K562 (cell line): ENCODE data around the gene CPVL. TPM values are rescaled to one million over a fixed set of nuclear protein-coding genes. Genes with fewer than 3 reads are reported as not detected.

ENCODE experiments used
- ATAC-seq: fragments of 200-7000 bp; cut with Tn5 transposase; 3 replicates; pipeline ENCODE4 v1.9.1; 2020; ENCODE audit warnings: moderate library complexity
- Bru-seq: library from RNA; stranded (reverse); fragments of 400-500 nt; gene quantifications from one replicate; lab custom pipeline; 2021; lab: Mats Ljungman, UMichigan
- BruChase-seq, 2 experiments: library from RNA; stranded (reverse); fragments of 400-500 nt; gene quantifications; one replicate each; lab custom pipeline; 2021; lab: Mats Ljungman, UMichigan
- BruUV-seq: library from RNA; stranded (reverse); fragments of 400-500 nt; replicated peaks from 2 replicates; lab custom pipeline; 2021; lab: Mats Ljungman, UMichigan
- CTCF ChIA-PET: fragments of 300-600 bp; formaldehyde crosslinking; extraction: SDS; loops from one replicate; lab custom pipeline; 2021; ENCODE audit warnings: low intra/inter-chr PET ratio; lab: Yijun Ruan, JAX
- POLR2A ChIA-PET: fragments of 300-600, 350-650 bp; sonication (Branson Sonifier 250); formaldehyde crosslinking; extraction: SDS; loops from one replicate; lab custom pipeline; 2021; ENCODE audit warnings: antibody characterized with exemption, inconsistent platforms; lab: Yijun Ruan, JAX
- DNase-seq, 4 experiments: peaks; one replicate each; pipeline versions ENCODE4 v3.0.0 to v3.0.0-alpha.2; 2011 to 2018; ENCODE audit warnings: low spot score in 3 of 4, mixed read lengths in 3 of 4; ENCODE audit errors: extremely low read depth in 1 of 4
- FAIRE-seq: peaks from 2 replicates; lab custom pipeline; 2011; peaks lifted over from hg19 to GRCh38; lab: Jason Lieb, UNC
- H2AFZ ChIP-seq: 2 replicates; pipeline ENCODE4 v1.6.0; 2011; ENCODE audit warnings: low read depth, low read length, control low read depth, inconsistent platforms
- H3K27ac ChIP-seq: fragments of 200-600 bp; 3 replicates; pipeline ENCODE4 v1.8.0; 2011; ENCODE audit warnings: low read depth, mild to moderate bottlenecking, control low read depth, inconsistent platforms, low read length, moderate library complexity, mixed read lengths; ENCODE audit errors: extremely low read depth
- H3K27me3 ChIP-seq, 2 experiments: fragments of 300-600 bp in 1 of 2; 2 replicates in 1 of 2; 3 replicates in 1 of 2; pipeline versions ENCODE4 v1.6.0 to v1.8.0; 2011; ENCODE audit warnings: inconsistent platforms in 2 of 2, low read length in 2 of 2, mild to moderate bottlenecking in 1 of 2, mixed read lengths in 1 of 2, moderate library complexity in 1 of 2; ENCODE audit not compliant: control insufficient read depth in 2 of 2, insufficient read depth in 2 of 2
- H3K36me3 ChIP-seq: fragments of 300-600 bp; 3 replicates; pipeline ENCODE4 v1.8.0; 2011; ENCODE audit warnings: mild to moderate bottlenecking, low read length, inconsistent platforms; ENCODE audit not compliant: control insufficient read depth, insufficient read depth
- H3K4me1 ChIP-seq, 2 experiments: fragments of 200-600 bp in 1 of 2; replicated peaks in 1 of 2; 2 replicates in 1 of 2; 3 replicates in 1 of 2; pipeline versions ENCODE4 v1.5.1 to v1.8.0; 2011; ENCODE audit warnings: inconsistent platforms in 2 of 2, low read length in 2 of 2, mild to moderate bottlenecking in 1 of 2, mixed read lengths in 1 of 2, moderate library complexity in 1 of 2; ENCODE audit not compliant: control insufficient read depth in 2 of 2, insufficient read depth in 2 of 2
- H3K4me2 ChIP-seq: 2 replicates; pipeline ENCODE4 v1.6.1; 2011; ENCODE audit warnings: low read length, control low read depth, inconsistent platforms, mixed read lengths; ENCODE audit not compliant: insufficient read depth
- H3K4me3 ChIP-seq: fragments of 200-600 bp; sonication (generic), shearing (Covaris generic); 2 replicates; pipeline ENCODE4 v1.5.1; 2016; ENCODE audit warnings: control low read depth, inconsistent platforms
- H3K79me2 ChIP-seq: fragments of 200-600 bp; 3 replicates; pipeline ENCODE4 v1.8.0; 2011; ENCODE audit warnings: low read length, inconsistent platforms; ENCODE audit not compliant: control insufficient read depth, insufficient read depth
- H3K9ac ChIP-seq, 2 experiments: 2 replicates each; pipeline versions ENCODE4 v1.6.0 to v1.6.1; 2011; ENCODE audit warnings: low read depth in 2 of 2, low read length in 2 of 2, control low read depth in 1 of 2, inconsistent platforms in 1 of 2, mild to moderate bottlenecking in 1 of 2, mixed read lengths in 1 of 2; ENCODE audit not compliant: insufficient read depth in 1 of 2
- H3K9me1 ChIP-seq: one replicate; pipeline ENCODE4 v1.6.0; 2011; ENCODE audit warnings: inconsistent platforms, mild to moderate bottlenecking, low read length, moderate library complexity; ENCODE audit not compliant: control insufficient read depth, insufficient read depth
- H3K9me3 ChIP-seq: replicated peaks from 2 replicates; pipeline ENCODE4 v1.5.1; 2011; ENCODE audit warnings: low read depth, low read length, inconsistent platforms; ENCODE audit not compliant: control insufficient read depth, insufficient read depth
- H4K20me1 ChIP-seq: replicated peaks from 2 replicates; pipeline ENCODE4 v1.6.1; 2011; ENCODE audit warnings: low read length, inconsistent platforms, mixed read lengths; ENCODE audit not compliant: control insufficient read depth, insufficient read depth
- GABPB1 ChIP-seq: sonication (generic); formaldehyde crosslinking; IDR thresholded peaks from 2 replicates; pipeline ENCODE4 v1.8.0; 2022; ENCODE audit warnings: mild to moderate bottlenecking, missing genetic modification reagents
- GTF2A2 ChIP-seq: IDR thresholded peaks from 2 replicates; pipeline ENCODE4 v1.6.1; 2016; ENCODE audit warnings: mild to moderate bottlenecking, missing genetic modification characterization, missing compliant biosample characterization
- KAT2B ChIP-seq: IDR thresholded peaks from one replicate; pipeline ENCODE4 v1.6.1; 2012; ENCODE audit warnings: low read depth, mild to moderate bottlenecking, control low read depth, inconsistent platforms, low read length, moderate library complexity
- KAT7 ChIP-seq: sonication (generic); formaldehyde crosslinking; IDR thresholded peaks from 2 replicates; pipeline ENCODE4 v1.8.0; 2022; ENCODE audit warnings: missing genetic modification reagents, mild to moderate bottlenecking, borderline replicate concordance
- KDM5B ChIP-seq: fragments of 200-600 bp; sonication (generic); IDR thresholded peaks from 2 replicates; pipeline ENCODE4 v1.6.1; 2012; ENCODE audit warnings: low read depth, mild to moderate bottlenecking, moderate library complexity, low read length, control low read depth, inconsistent platforms; ENCODE audit not compliant: insufficient replicate concordance
- LCOR ChIP-seq: sonication (generic); formaldehyde crosslinking; IDR thresholded peaks from 2 replicates; pipeline ENCODE4 v1.8.0; 2022; ENCODE audit warnings: mild to moderate bottlenecking, missing genetic modification reagents
- MCM7 ChIP-seq, 2 experiments: fragments of 450-650 bp; IDR thresholded peaks; 2 replicates each; pipeline ENCODE4 v1.6.1; 2016 to 2018
- PHF8 ChIP-seq: fragments of 200-600 bp; sonication (generic); IDR thresholded peaks from 2 replicates; pipeline ENCODE4 v1.6.1; 2012; ENCODE audit warnings: mixed run types, mild to moderate bottlenecking, inconsistent platforms, low read length, moderate library complexity, borderline replicate concordance
- RUNX1 ChIP-seq: sonication (generic); IDR thresholded peaks from 2 replicates; pipeline ENCODE4 v1.6.1; 2016; ENCODE audit warnings: antibody characterized with exemption, low read depth
- SMAD2 ChIP-seq: fragments of 150-350 bp; IDR thresholded peaks from 2 replicates; pipeline ENCODE4 v1.6.1; 2014; ENCODE audit warnings: low read depth, mild to moderate bottlenecking, low read length
- STAG1 ChIP-seq: sonication (generic); formaldehyde crosslinking; IDR thresholded peaks from 2 replicates; pipeline ENCODE4 v1.5.0; 2020; ENCODE audit warnings: missing genetic modification reagents, borderline replicate concordance
- WGBS: fragments of 100-300 bp; shearing (Covaris generic); methylation state at CpG from one replicate; pipeline ENCODE4 v1.1.6; 2016; ENCODE audit warnings: low coverage, mixed read lengths; ENCODE audit not compliant: insufficient coverage; ENCODE audit errors: missing lambda C conversion rate; 5-methylcytosine and 5-hydroxymethylcytosine counted together
- in situ Hi-C: fragments of 300-500 bp; cut with MboI; formaldehyde crosslinking; loops from 4 replicates; pipeline ENCODE4 v1.15.0; 2018; ENCODE audit warnings: inconsistent platforms, mixed read lengths
- intact Hi-C: fragments of 100-400 bp; cut with micrococcal nuclease; formaldehyde crosslinking; loops from 2 replicates; pipeline ENCODE4 v1.14.2; 2022
- long read RNA-seq, 3 experiments: library from polyadenylated mRNA in 2 of 3; library from RNA in 1 of 3; unstranded in 2 of 3; stranded (forward) in 1 of 3; transcript quantifications; one replicate each; pipeline ENCODE4 v2.0.0, GENCODE V29; 2019 to 2022
- polyA minus RNA-seq, 3 experiments: library from RNA; depleted of rRNA, polyadenylated mRNA; stranded (reverse); fragments of >200 nt; gene quantifications; 2 replicates each; pipeline ENCODE4 v1.2.3, GENCODE V29; 2011
- polyA plus RNA-seq, 8 experiments: library from polyadenylated mRNA; depleted of rRNA in 4 of 8; stranded (reverse) in 5 of 8; unstranded in 3 of 8; fragments of >200 nt; fragmentation: Nextera tagmentation in 2 of 8; fragmentation: Illumina TruSeq in 1 of 8; extraction: Ambion mirVana in 2 of 8; extraction: Trizol in 1 of 8; gene quantifications; 2 replicates each; pipeline versions ENCODE4 v1.2.1 to v1.2.3, GENCODE V29; 2011 to 2014; ENCODE audit warnings: inconsistent platforms in 1 of 8, missing spikeins in 1 of 8
- total RNA-seq, 7 experiments: library from RNA; depleted of rRNA in 6 of 7; stranded (reverse); fragments of >200 nt in 6 of 7; fragmentation: Illumina TruSeq in 2 of 7; extraction: Trizol in 2 of 7; gene quantifications; 2 replicates each; pipeline versions ENCODE4 v1.2.1 to v1.2.3, GENCODE V29; 2011 to 2021; ENCODE audit warnings: low replicate concordance in 1 of 7
- TF ChIP-seq, protein P1 (sequence below): fragments of 250-450 bp; sonication (Bioruptor Pico); IDR thresholded peaks from 2 replicates; pipeline ENCODE4 v1.8.0; 2022; ENCODE audit warnings: moderate library complexity, mild to moderate bottlenecking, inconsistent platforms
- TF ChIP-seq, protein P2 (sequence below): fragments of 150-350 bp; conservative IDR thresholded peaks from 2 replicates; pipeline ENCODE4 v1.6.1; 2014; ENCODE audit warnings: low read length
- TF ChIP-seq, protein P3 (sequence below): IDR thresholded peaks from 2 replicates; pipeline ENCODE4 v1.6.1; 2011; ENCODE audit not compliant: insufficient read length; ENCODE audit errors: extremely low read depth

Gene CPVL
- 0.60 and 0.93 TPM in 2 replicates for total RNA-seq (2011; cell fraction: chromatin; rRNA removed; ENCODE audit: low replicate concordance)
- 1.0 and 1.7 TPM in 2 replicates for total RNA-seq (2011; cell fraction: nucleolus; rRNA removed)
- total RNA-seq (2011; cell fraction: nucleoplasm; rRNA removed): 0.61 and 1.0 TPM in 2 replicates
- 1.0 and 1.5 TPM in 2 replicates for total RNA-seq (2014; rRNA removed)
- 1.6 and 1.7 TPM in 2 replicates for total RNA-seq (2014; rRNA removed; fragmentation: Illumina TruSeq; extraction: Trizol)
- total RNA-seq (2015; rRNA removed; fragmentation: Illumina TruSeq; extraction: Trizol): 1.2 and 1.5 TPM in 2 replicates
- total RNA-seq (2021): 1.1 and 2.0 TPM in 2 replicates
- polyA plus RNA-seq (2011; rRNA removed): 0.89 and 68.1 TPM in 2 replicates
- polyA plus RNA-seq (2011; cell fraction: cytosol; rRNA removed): 0.83 and 63.6 TPM in 2 replicates
- 0.55 and 23.6 TPM in 2 replicates for polyA plus RNA-seq (2011; cell fraction: nucleus; rRNA removed)
- polyA plus RNA-seq (2012): 0.91 and 0.97 TPM in 2 replicates
- 0.75 and 1.1 TPM in 2 replicates for polyA plus RNA-seq (2014; fragmentation: Illumina TruSeq; extraction: Trizol)
- polyA plus RNA-seq (2014; fragmentation: Nextera tagmentation; extraction: Ambion mirVana): 1 to 10 TPM; 2.1 to 2.4 TPM
- 1.0 and 1.5 TPM in 2 replicates for polyA plus RNA-seq (2014; rRNA removed)
- 0.95 and 53.7 TPM in 2 replicates for polyA minus RNA-seq (2011; rRNA and poly(A)+ RNA removed)
- polyA minus RNA-seq (2011; cell fraction: cytosol; rRNA and poly(A)+ RNA removed): 22.5 TPM in 1 of 2 replicates, not detected in the other
- polyA minus RNA-seq (2011; cell fraction: nucleus; rRNA and poly(A)+ RNA removed): 18.5 TPM in 1 of 2 replicates, not detected in the other
- Bru-seq, nascent RNA: percentile 17 among the genes with signal in this experiment
- percentile 16 among the genes with signal in this experiment for BruChase-seq, experiment 1, labeled RNA remaining after a 2-hour chase
- percentile 17 among the genes with signal in this experiment for BruChase-seq, experiment 2, labeled RNA remaining after a 6-hour chase
- long read RNA-seq, experiment 1, partial matches to known transcripts: 0 of 1 reads
- long read RNA-seq, experiment 1, other reads (novel, unspliced or antisense): 0 of 1 reads
- long read RNA-seq, experiment 2: 0 reads
- long read RNA-seq, experiment 3: 0 reads

DNA sequence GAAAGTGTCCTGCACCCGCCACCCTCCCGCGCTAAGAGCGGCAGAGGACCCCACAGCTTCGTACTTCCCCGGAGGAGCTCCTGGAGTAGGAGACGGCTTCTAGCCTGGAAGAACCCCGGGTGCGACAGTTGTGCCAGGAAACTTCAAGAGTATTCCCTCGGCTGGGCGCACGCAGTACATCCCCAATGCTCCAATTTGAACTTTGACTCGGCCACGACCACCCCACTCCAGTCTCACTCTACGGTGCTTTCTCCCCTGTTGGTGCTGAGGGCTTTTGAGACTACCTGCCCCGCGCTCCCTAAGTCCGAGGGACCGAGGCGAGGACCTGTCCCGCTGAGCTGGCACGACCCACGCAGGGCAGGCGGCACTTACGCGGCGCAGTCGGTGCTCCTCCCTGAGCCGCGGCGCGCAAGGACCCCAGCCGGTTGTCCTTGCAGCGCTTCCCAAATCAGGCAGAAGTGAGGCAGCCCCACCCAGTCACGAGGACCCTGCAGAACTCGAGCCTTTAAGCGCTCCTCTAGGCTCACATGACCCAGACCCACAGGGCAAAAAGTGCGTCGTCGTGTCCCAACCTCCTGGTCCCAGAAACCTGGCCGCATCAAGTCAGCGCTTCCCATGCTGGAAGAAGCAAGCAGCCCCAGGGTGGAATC is at the start of gene CPVL:
Gene CPVL, minus strand, starts transcription at position 481 of the 650 bp plus-strand sequence. CDS start 25,476 bp downstream, outside the sequence.
- FAIRE-seq (no peak), ATAC-seq (no peak), DNase-seq (peak in 1 of 4 experiments; percentile 3)
- Histone ChIP-seq H2AFZ (no peak within 1 kb of the TSS), H3K79me2 (no peaks in the 10 kb centered on the region), H3K4me3 (no peak within 1 kb of the TSS), H3K36me3 (no peaks in the 10 kb centered on the region), H3K4me2 (no peak within 1 kb of the TSS), H3K9me3 (no peaks in the 10 kb centered on the region), H3K4me1 (peaks cover 0 to 4% of the 10 kb centered on the region in 2 experiments; a peak in 2 of 5 replicates), H3K27ac (no peak within 1 kb of the TSS), H3K27me3 (peaks cover 7 to 25% of the 10 kb centered on the region in 2 experiments; a peak in 2 of 5 replicates), H3K9me1 (no peaks in the 10 kb centered on the region), H4K20me1 (no peaks in the 10 kb centered on the region; the same call in 1 of the 2 replicates), H3K9ac (no peak within 1 kb of the TSS)
- in situ Hi-C loops (no loop called here), intact Hi-C loops (no loop called here)
- POLR2A ChIA-PET: no interaction called here
- BruUV-seq: no TSS peak
- under 1% methylated on average over 34 of the region's 42 CpGs for WGBS
- CTCF ChIA-PET: no interaction called here
- no peak for TF ChIP-seq SMAD2
- TF ChIP-seq KDM5B: peak; percentile 35
- TF ChIP-seq PHF8: peak; percentile 63; the same call in 1 of the 2 replicates
- no peak for TF ChIP-seq RUNX1
- TF ChIP-seq KAT2B: no peak
- TF ChIP-seq, protein P1, sequence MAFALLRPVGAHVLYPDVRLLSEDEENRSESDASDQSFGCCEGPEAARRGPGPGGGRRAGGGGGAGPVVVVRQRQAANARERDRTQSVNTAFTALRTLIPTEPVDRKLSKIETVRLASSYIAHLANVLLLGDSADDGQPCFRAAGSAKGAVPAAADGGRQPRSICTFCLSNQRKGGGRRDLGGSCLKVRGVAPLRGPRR (CRISPR knock-in tag): no peak
- TF ChIP-seq GABPB1: peak; percentile 37; the same call in 1 of the 2 replicates
- peak; percentile 49; the same call in 1 of the 2 replicates for TF ChIP-seq KAT7 (CRISPR knock-in tag)
- TF ChIP-seq GTF2A2 (tag): no peak
- 0 out of 2 replicates have a peak, but pooled peaks have one; percentile 69 for TF ChIP-seq LCOR (CRISPR knock-in tag)
- TF ChIP-seq MCM7 (IDR thresholded peaks at IDR 0.05): no peak
- TF ChIP-seq STAG1: no peak
- TF ChIP-seq, protein P2, sequence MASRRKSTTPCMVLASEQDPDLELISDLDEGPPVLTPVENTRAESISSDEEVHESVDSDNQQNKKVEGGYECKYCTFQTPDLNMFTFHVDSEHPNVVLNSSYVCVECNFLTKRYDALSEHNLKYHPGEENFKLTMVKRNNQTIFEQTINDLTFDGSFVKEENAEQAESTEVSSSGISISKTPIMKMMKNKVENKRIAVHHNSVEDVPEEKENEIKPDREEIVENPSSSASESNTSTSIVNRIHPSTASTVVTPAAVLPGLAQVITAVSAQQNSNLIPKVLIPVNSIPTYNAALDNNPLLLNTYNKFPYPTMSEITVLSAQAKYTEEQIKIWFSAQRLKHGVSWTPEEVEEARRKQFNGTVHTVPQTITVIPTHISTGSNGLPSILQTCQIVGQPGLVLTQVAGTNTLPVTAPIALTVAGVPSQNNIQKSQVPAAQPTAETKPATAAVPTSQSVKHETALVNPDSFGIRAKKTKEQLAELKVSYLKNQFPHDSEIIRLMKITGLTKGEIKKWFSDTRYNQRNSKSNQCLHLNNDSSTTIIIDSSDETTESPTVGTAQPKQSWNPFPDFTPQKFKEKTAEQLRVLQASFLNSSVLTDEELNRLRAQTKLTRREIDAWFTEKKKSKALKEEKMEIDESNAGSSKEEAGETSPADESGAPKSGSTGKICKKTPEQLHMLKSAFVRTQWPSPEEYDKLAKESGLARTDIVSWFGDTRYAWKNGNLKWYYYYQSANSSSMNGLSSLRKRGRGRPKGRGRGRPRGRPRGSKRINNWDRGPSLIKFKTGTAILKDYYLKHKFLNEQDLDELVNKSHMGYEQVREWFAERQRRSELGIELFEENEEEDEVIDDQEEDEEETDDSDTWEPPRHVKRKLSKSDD: no peak
- TF ChIP-seq, protein P3, sequence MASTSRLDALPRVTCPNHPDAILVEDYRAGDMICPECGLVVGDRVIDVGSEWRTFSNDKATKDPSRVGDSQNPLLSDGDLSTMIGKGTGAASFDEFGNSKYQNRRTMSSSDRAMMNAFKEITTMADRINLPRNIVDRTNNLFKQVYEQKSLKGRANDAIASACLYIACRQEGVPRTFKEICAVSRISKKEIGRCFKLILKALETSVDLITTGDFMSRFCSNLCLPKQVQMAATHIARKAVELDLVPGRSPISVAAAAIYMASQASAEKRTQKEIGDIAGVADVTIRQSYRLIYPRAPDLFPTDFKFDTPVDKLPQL: no peak
